Right renal pelvis (tissue), 4 donors: ENCODE data around the gene EHF. TPM values are rescaled to one million over a fixed set of nuclear protein-coding genes. Genes with fewer than 3 reads are reported as not detected.
"Not testable (repeated sequence)": the region's sequence is repeated elsewhere in the genome, so short reads cannot be mapped to it uniquely, and the experiment has no call there.

Experiments used
- DNase-seq, 4 donors: peaks; one replicate each; pipeline ENCODE4 v3.0.0-alpha.2; 2013; ENCODE audit warnings: low read depth in 4 of 4, low spot score in 3 of 4, missing footprints in 1 of 4
- polyA plus RNA-seq, 4 donors: library from polyadenylated mRNA; unstranded; fragments of 120-200 nt; gene quantifications; one replicate each; pipeline ENCODE4 v1.2.1, GENCODE V29; 2013; ENCODE audit not compliant: insufficient read length in 4 of 4

Gene EHF
- polyA plus RNA-seq, result 10 to 100 TPM; 18.0 to 35.1 (median 26.4) TPM

GRCh38 chr11:34620820-34621792 lies at the start of gene EHF:
EHF (plus strand) TSS chr11:34621093; CDS start chr11:34642631, 21,538 bp downstream.
- DNase-seq, result no peak

- no peak for DNase-seq
Measured at GRCh38 chr11:34573537-34573936, 47.4 kb upstream of the EHF start.

- no peak for DNase-seq
Measured at GRCh38 chr11:34575261-34575660, 45.6 kb upstream of the EHF start.

GRCh38 chr11:34575671-34576070 lies 45.2 kb upstream of the EHF start:
- DNase-seq, result no peak

- DNase-seq, result no peak
Measured at GRCh38 chr11:34576331-34576730, 44.6 kb upstream of the EHF start.

- DNase-seq, result no peak
Measured at GRCh38 chr11:34583818-34584217, 37.1 kb upstream of the EHF start.

- no peak for DNase-seq
Measured at GRCh38 chr11:34585304-34585734, 35.6 kb upstream of the EHF start.

- peak in 3 of 4 donors; percentile 54 to 68 (median 63) for DNase-seq
Measured at GRCh38 chr11:34585735-34586487, 35.0 kb upstream of the EHF start.

GRCh38 chr11:34586488-34587281 lies 34.2 kb upstream of the EHF start:
- DNase-seq, result no peak

GRCh38 chr11:34587282-34587677 lies 33.6 kb upstream of the EHF start:
- DNase-seq, result no peak

- DNase-seq, result no peak
Measured at GRCh38 chr11:34588023-34588422, 32.9 kb upstream of the EHF start.

- DNase-seq, result no peak
Measured at GRCh38 chr11:34588701-34589100, 32.2 kb upstream of the EHF start.

- DNase-seq, result not testable (repeated sequence)
Measured at GRCh38 chr11:34589177-34589576, 31.7 kb upstream of the EHF start.

- no peak for DNase-seq
Measured at GRCh38 chr11:34593085-34593484, 27.8 kb upstream of the EHF start.

- no peak for DNase-seq
Measured at GRCh38 chr11:34594603-34595002, 26.3 kb upstream of the EHF start.

- no peak for DNase-seq
Measured at GRCh38 chr11:34595391-34595790, 25.5 kb upstream of the EHF start.

GRCh38 chr11:34595960-34596644 lies 24.8 kb upstream of the EHF start:
- no peak for DNase-seq

GRCh38 chr11:34599406-34599945 lies 21.4 kb upstream of the EHF start:
- DNase-seq, result no peak

- no peak for DNase-seq
Measured at GRCh38 chr11:34600339-34601084, 20.4 kb upstream of the EHF start.
